ENCODE results near the gene BYSL. TPM values are rescaled to one million over a fixed set of nuclear protein-coding genes. Genes with fewer than 3 reads are reported as not detected.

BYSL gene
- total RNA-seq, 1 experiment from 2014 or later: 50.8 TPM

- TF ChIP-seq CTCF (IDR thresholded peaks at IDR 0.05) (no peak), MAX (CRISPR knock-in tag; IDR thresholded peaks at IDR 0.05) (no peak), MYBL2 (CRISPR knock-in tag; IDR thresholded peaks at IDR 0.05) (no peak), FOXJ3 (CRISPR knock-in tag; IDR thresholded peaks at IDR 0.05; ENCODE audit: borderline replicate concordance) (no peak), AR (CRISPR knock-in tag; IDR thresholded peaks at IDR 0.05) (no peak), TEAD4 (CRISPR knock-in tag; IDR thresholded peaks at IDR 0.05) (no peak), OVOL2 (CRISPR knock-in tag; IDR thresholded peaks at IDR 0.05; ENCODE audit: borderline replicate concordance) (no peak), RORB (CRISPR knock-in tag; IDR thresholded peaks at IDR 0.05) (no peak), JAZF1 (CRISPR knock-in tag; IDR thresholded peaks at IDR 0.05) (no peak), ZNF263 (CRISPR knock-in tag; IDR thresholded peaks at IDR 0.05; ENCODE audit: low read depth) (no peak), GTF2I (CRISPR knock-in tag; conservative IDR thresholded peaks at IDR 0.05) (no peak), FOXK1 (CRISPR knock-in tag; IDR thresholded peaks at IDR 0.05) (no peak), SP1 (CRISPR knock-in tag; conservative IDR thresholded peaks at IDR 0.05) (no peak)
- TF ChIP-seq, protein P1, sequence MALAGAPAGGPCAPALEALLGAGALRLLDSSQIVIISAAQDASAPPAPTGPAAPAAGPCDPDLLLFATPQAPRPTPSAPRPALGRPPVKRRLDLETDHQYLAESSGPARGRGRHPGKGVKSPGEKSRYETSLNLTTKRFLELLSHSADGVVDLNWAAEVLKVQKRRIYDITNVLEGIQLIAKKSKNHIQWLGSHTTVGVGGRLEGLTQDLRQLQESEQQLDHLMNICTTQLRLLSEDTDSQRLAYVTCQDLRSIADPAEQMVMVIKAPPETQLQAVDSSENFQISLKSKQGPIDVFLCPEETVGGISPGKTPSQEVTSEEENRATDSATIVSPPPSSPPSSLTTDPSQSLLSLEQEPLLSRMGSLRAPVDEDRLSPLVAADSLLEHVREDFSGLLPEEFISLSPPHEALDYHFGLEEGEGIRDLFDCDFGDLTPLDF (CRISPR knock-in tag; IDR thresholded peaks at IDR 0.05): no peak
- no peak overlapping the region for H3K27ac Mint-ChIP-seq
- CTCF ChIA-PET: interaction anchor here (1.6 kb wide), 1 partner anchor 11 kb away, joined by 5 read pairs; the partner anchor contains the start of genes BYSL and MED20
- peaks cover 42% of the 10 kb centered on the region for H3K36me3 Mint-ChIP-seq
- ATAC-seq (no peak), DNase-seq (ENCODE audit: low spot score) (no peak)
- POLR2A ChIA-PET: interaction anchor here (0.9 kb wide), 1 partner anchor 11 kb away, joined by 3 read pairs; no protein-coding TSS in a partner anchor
- H3K9me3 Mint-ChIP-seq: no peaks in the 10 kb centered on the region
- H3K4me3 Mint-ChIP-seq: no peak overlapping the region
- no peaks in the 10 kb centered on the region for H3K27me3 Mint-ChIP-seq (ENCODE audit: low read depth)
- H3K4me1 Mint-ChIP-seq: no peaks in the 10 kb centered on the region
Observed at GRCh38 chr6:41909727-41910126, 11.6 kb upstream of the BYSL start.

DNA sequence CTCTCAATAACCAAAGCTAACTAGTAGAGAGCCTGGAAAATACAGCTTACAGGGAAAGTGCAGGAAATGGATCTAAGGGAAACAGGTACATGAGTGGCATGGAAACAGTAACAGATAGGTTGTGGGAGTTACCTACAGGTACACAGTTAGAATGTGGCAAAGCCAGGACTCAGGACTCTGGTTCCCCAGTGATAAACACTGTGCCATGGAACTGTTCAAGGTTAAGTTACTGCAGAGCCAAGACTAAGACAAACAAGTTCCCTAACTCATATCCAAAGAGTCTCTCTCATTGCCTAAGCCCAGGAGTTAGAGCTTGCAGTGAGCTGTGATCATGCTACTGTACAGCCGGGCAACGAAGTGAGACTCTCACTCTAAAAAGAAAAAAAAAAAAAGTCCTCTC, 7.0 kb upstream of the BYSL start:
- no peaks in the 10 kb centered on the region for H3K9me3 Mint-ChIP-seq
- CTCF ChIA-PET: no interaction called here
- peaks cover 21% of the 10 kb centered on the region for H3K36me3 Mint-ChIP-seq
- no peak for ATAC-seq
- H3K4me3 Mint-ChIP-seq: no peak overlapping the region
- H3K27me3 Mint-ChIP-seq (ENCODE audit: low read depth): no peaks in the 10 kb centered on the region
- POLR2A ChIA-PET: no interaction called here
- no peak for DNase-seq (ENCODE audit: low spot score)
- H3K4me1 Mint-ChIP-seq: no peaks in the 10 kb centered on the region
- no peak overlapping the region for H3K27ac Mint-ChIP-seq
- TF ChIP-seq TCF7 (CRISPR knock-in tag; IDR thresholded peaks at IDR 0.05; ENCODE audit: low read depth) (no peak), OVOL2 (CRISPR knock-in tag; IDR thresholded peaks at IDR 0.05; ENCODE audit: borderline replicate concordance) (no peak), ESRRA (CRISPR knock-in tag; IDR thresholded peaks at IDR 0.05; ENCODE audit: borderline replicate concordance) (no peak), PRDM15 (CRISPR knock-in tag; IDR thresholded peaks at IDR 0.05) (no peak), FOXP1 (CRISPR knock-in tag; IDR thresholded peaks at IDR 0.05; ENCODE audit: borderline replicate concordance) (no peak), ZNF219 (CRISPR knock-in tag; IDR thresholded peaks at IDR 0.05; ENCODE audit: borderline replicate concordance) (no peak), GABPB1 (CRISPR knock-in tag; IDR thresholded peaks at IDR 0.05) (no peak), ZNF671 (CRISPR knock-in tag; IDR thresholded peaks at IDR 0.05) (no peak), ETV6 (CRISPR knock-in tag; IDR thresholded peaks at IDR 0.05) (no peak), CREB1 (CRISPR knock-in tag; IDR thresholded peaks at IDR 0.05) (no peak)
- TF ChIP-seq, protein P2, sequence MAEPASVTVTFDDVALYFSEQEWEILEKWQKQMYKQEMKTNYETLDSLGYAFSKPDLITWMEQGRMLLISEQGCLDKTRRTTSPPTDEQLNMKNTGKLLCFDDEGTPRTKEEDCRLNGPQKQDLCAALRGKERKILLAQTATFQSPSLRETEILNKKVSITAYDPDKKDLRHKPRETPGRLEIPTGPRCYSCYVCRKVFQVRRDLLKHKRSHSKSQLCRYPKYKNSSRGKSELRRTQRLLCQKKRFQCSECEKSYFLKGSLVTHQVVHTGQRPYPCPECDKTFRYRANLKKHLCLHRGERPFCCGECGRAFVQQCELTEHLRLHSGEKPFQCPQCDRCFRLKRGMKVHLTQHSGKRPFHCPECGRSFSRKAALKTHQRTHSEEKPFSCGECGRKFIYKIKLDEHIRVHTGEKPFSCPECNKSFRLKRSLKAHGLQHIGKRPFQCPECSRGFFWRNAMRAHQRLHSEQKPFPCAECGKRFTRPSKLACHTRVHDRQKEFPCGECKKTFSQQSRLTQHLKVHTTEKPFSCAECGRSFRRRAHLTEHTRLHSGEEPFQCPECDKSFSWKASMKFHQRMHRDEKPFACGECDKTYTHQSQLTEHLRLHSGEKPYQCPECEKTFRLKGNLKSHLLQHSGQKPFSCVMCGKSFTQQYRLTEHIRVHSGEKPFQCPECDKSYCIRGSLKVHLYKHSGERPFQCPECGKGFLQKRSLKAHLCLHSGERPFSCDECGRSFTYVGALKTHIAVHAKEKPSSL (CRISPR knock-in tag; conservative IDR thresholded peaks at IDR 0.05): no peak
- TF ChIP-seq, protein P3, sequence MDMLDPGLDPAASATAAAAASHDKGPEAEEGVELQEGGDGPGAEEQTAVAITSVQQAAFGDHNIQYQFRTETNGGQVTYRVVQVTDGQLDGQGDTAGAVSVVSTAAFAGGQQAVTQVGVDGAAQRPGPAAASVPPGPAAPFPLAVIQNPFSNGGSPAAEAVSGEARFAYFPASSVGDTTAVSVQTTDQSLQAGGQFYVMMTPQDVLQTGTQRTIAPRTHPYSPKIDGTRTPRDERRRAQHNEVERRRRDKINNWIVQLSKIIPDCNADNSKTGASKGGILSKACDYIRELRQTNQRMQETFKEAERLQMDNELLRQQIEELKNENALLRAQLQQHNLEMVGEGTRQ (CRISPR knock-in tag; IDR thresholded peaks at IDR 0.05): no peak
